Skeletal muscle tissue (tissue), 4 donors: ENCODE measurements around the gene HSD17B3. TPM values are rescaled to one million over a fixed set of nuclear protein-coding genes. Genes with fewer than 3 reads are reported as not detected.

Experiments
- H3K27ac ChIP-seq: one replicate; pipeline ENCODE4 v1.7.0; 2013; ENCODE audit warnings: mild to moderate bottlenecking, low read depth, low read length, inconsistent platforms
- H3K27me3 ChIP-seq, 3 donors: one replicate each; pipeline ENCODE4 v1.7.0; 2013; ENCODE audit warnings: low read length in 3 of 3; ENCODE audit not compliant: control insufficient read depth in 3 of 3, insufficient read depth in 3 of 3
- H3K36me3 ChIP-seq, 3 donors: one replicate each; pipeline ENCODE4 v1.7.0; 2013; ENCODE audit warnings: low read length in 3 of 3; ENCODE audit not compliant: control insufficient read depth in 3 of 3, insufficient read depth in 3 of 3
- H3K4me1 ChIP-seq, 3 donors: one replicate each; pipeline ENCODE4 v1.7.0; 2013; ENCODE audit warnings: low read length in 3 of 3, mild to moderate bottlenecking in 3 of 3; ENCODE audit not compliant: control insufficient read depth in 3 of 3, insufficient read depth in 3 of 3
- H3K4me3 ChIP-seq, 3 donors: one replicate each; pipeline ENCODE4 v1.7.0; 2013; ENCODE audit warnings: low read length in 3 of 3
- H3K9ac ChIP-seq, 3 donors: one replicate each; pipeline ENCODE4 v1.7.0; 2013; ENCODE audit warnings: low read length in 3 of 3, mild to moderate bottlenecking in 3 of 3, moderate library complexity in 2 of 3, low read depth in 1 of 3
- H3K9me3 ChIP-seq, 3 donors: one replicate each; pipeline ENCODE4 v1.7.0; 2013; ENCODE audit warnings: low read length in 3 of 3; ENCODE audit not compliant: control insufficient read depth in 3 of 3
- total RNA-seq: library from RNA; depleted of rRNA; stranded (reverse); fragments of >200 nt; gene quantifications from one replicate; pipeline ENCODE4 v1.2.3, GENCODE V29; 2014
- donor health status: Osteomylitis.

The HSD17B3 gene
- total RNA-seq, 1 donor from 2014 or later = 1.0 TPM

DNA sequence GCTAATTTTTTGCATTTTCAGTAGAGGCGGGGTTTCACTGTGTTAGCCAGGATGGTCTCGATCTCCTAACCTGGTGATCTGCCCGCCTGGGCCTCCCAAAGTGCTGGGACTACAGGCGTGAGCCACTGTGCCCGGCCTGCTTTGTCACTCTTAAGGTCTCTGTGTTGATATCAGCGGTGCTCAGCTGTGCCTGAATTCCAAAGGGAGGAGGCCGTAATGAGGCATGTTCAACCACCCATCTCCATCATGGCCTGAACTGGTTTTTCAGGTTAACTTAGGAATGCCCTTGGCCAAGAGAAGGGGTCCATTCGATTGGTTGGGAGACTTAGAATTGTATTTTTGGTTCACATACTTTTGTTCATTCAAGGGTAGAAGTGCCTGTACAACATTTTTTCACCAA, 22.0 kb downstream of the HSD17B3 start:
- H3K36me3 ChIP-seq = no peaks in the 10 kb centered on the region
- H3K9me3 ChIP-seq = peaks cover 0 to 2% (median 1%) of the 10 kb centered on the region in 3 donors
- no peaks in the 10 kb centered on the region for H3K27me3 ChIP-seq
- no peaks in the 10 kb centered on the region for H3K4me1 ChIP-seq
- H3K4me3 ChIP-seq = no peak overlapping the region
- H3K27ac ChIP-seq = no peak overlapping the region
- no peak overlapping the region for H3K9ac ChIP-seq

- Histone ChIP-seq H3K27ac (no peak overlapping the region), H3K4me3 (no peak overlapping the region), H3K9ac (no peak overlapping the region), H3K27me3 (no peaks in the 10 kb centered on the region), H3K36me3 (no peaks in the 10 kb centered on the region), H3K9me3 (peaks cover 2 to 5% (median 4%) of the 10 kb centered on the region in 3 donors), H3K4me1 (no peaks in the 10 kb centered on the region)
These were observed 27.0 kb downstream of the HSD17B3 start for GRCh38 chr9:96274939-96275338.

- H3K36me3 ChIP-seq = no peaks in the 10 kb centered on the region
- H3K4me3 ChIP-seq = no peak overlapping the region
- no peaks in the 10 kb centered on the region for H3K27me3 ChIP-seq
- H3K4me1 ChIP-seq = no peaks in the 10 kb centered on the region
- H3K27ac ChIP-seq = no peak overlapping the region
- peaks cover 2 to 4% (median 4%) of the 10 kb centered on the region in 3 donors for H3K9me3 ChIP-seq
- no peak overlapping the region for H3K9ac ChIP-seq
These were observed 31.7 kb downstream of the HSD17B3 start for GRCh38 chr9:96270236-96270744.

DNA sequence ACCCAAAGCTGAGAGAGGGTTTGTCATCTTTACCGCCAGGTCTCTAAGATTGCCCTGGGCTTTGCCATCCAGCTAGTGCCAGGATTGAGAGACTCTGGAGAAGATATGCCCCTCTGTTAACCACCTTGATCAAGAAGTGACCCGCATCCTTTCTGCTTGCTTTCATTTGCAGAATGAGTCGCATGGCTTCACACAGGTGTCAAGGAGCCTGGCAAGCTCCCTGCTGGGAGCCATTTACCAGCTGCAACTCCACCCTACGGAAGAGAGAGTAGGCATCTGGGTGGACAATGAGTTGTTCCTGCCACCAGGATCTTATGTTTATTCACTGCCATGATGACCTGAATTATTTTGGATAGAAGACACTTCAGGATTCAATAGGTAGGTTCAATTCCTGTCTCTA, 43.0 kb downstream of the HSD17B3 start:
- no peaks in the 10 kb centered on the region for H3K4me1 ChIP-seq
- no peaks in the 10 kb centered on the region for H3K36me3 ChIP-seq
- H3K27ac ChIP-seq = no peak overlapping the region
- H3K27me3 ChIP-seq = peaks cover 0 to 11% (median 0%) of the 10 kb centered on the region in 3 donors
- H3K9me3 ChIP-seq = no peaks in the 10 kb centered on the region
- no peak overlapping the region for H3K9ac ChIP-seq
- H3K4me3 ChIP-seq = no peak overlapping the region

GRCh38 chr9:96256800-96257199, 45.2 kb downstream of the HSD17B3 start:
- no peaks in the 10 kb centered on the region for H3K36me3 ChIP-seq
- H3K9ac ChIP-seq = no peak overlapping the region
- H3K9me3 ChIP-seq = no peaks in the 10 kb centered on the region

GRCh38 chr9:96255698-96256097, 46.3 kb downstream of the HSD17B3 start:
- H3K4me1 ChIP-seq = no peaks in the 10 kb centered on the region
- no peaks in the 10 kb centered on the region for H3K9me3 ChIP-seq
- no peak overlapping the region for H3K4me3 ChIP-seq
- no peaks in the 10 kb centered on the region for H3K36me3 ChIP-seq
- H3K27ac ChIP-seq = no peak overlapping the region
- H3K27me3 ChIP-seq = peaks cover 0 to 7% (median 0%) of the 10 kb centered on the region in 3 donors
- no peak overlapping the region for H3K9ac ChIP-seq

More at GRCh38 chr9:96256800-96257199, 45.2 kb downstream of the HSD17B3 start:
- Histone ChIP-seq H3K27ac (no peak overlapping the region), H3K27me3 (peaks cover 0 to 11% (median 0%) of the 10 kb centered on the region in 3 donors), H3K4me1 (no peaks in the 10 kb centered on the region), H3K4me3 (no peak overlapping the region)

- no peak overlapping the region for H3K9ac ChIP-seq
- no peak overlapping the region for H3K4me3 ChIP-seq
- no peaks in the 10 kb centered on the region for H3K9me3 ChIP-seq
- no peaks in the 10 kb centered on the region for H3K4me1 ChIP-seq
- H3K36me3 ChIP-seq = no peaks in the 10 kb centered on the region
- no peak overlapping the region for H3K27ac ChIP-seq
- peaks cover 0 to 3% (median 0%) of the 10 kb centered on the region in 3 donors for H3K27me3 ChIP-seq
These were observed 48.8 kb downstream of the HSD17B3 start for GRCh38 chr9:96253059-96253696.

GRCh38 chr9:96251451-96251850, 50.5 kb downstream of the HSD17B3 start:
- Histone ChIP-seq H3K4me1 (no peaks in the 10 kb centered on the region), H3K27ac (no peak overlapping the region), H3K4me3 (no peak overlapping the region), H3K9ac (no peak overlapping the region), H3K9me3 (no peaks in the 10 kb centered on the region), H3K36me3 (no peaks in the 10 kb centered on the region), H3K27me3 (peaks cover 0 to 3% (median 0%) of the 10 kb centered on the region in 3 donors)

GRCh38 chr9:96249746-96250145, 52.2 kb downstream of the HSD17B3 start:
- Histone ChIP-seq H3K9ac (no peak overlapping the region), H3K36me3 (no peaks in the 10 kb centered on the region), H3K4me3 (no peak overlapping the region), H3K27me3 (peaks cover 0 to under 1% (median 0%) of the 10 kb centered on the region in 3 donors), H3K9me3 (no peaks in the 10 kb centered on the region), H3K4me1 (no peaks in the 10 kb centered on the region), H3K27ac (no peak overlapping the region)

- no peak overlapping the region for H3K27ac ChIP-seq
- H3K27me3 ChIP-seq = peaks cover 0 to 12% (median 5%) of the 10 kb centered on the region in 3 donors
- no peak overlapping the region for H3K9ac ChIP-seq
- H3K4me3 ChIP-seq = no peak overlapping the region
- no peaks in the 10 kb centered on the region for H3K36me3 ChIP-seq
- H3K4me1 ChIP-seq = no peaks in the 10 kb centered on the region
- no peaks in the 10 kb centered on the region for H3K9me3 ChIP-seq
These were observed 55.7 kb downstream of the HSD17B3 start for GRCh38 chr9:96246267-96246671.
